Motor neuron (in vitro differentiated cells): ENCODE measurements around the gene INO80E. TPM values are rescaled to one million over a fixed set of nuclear protein-coding genes. Genes with fewer than 3 reads are reported as not detected.
A peak's percentile ranks its signal among the peaks of the same experiment; 100 is the strongest.

Experiments used
- ATAC-seq, 8 experiments: fragments of 200-7000 bp; cut with Tn5 transposase; replicated peaks in 6 of 8; 2 replicates each; pipeline ENCODE4 v1.8.0; 2021; ENCODE audit warnings: mild to moderate bottlenecking in 8 of 8, moderate library complexity in 8 of 8
- H3K27ac ChIP-seq, 2 donors: fragments of 250-450 bp; sonication (Bioruptor Pico); 2 replicates each; pipeline ENCODE4 v1.9.0; 2021; ENCODE audit warnings: antibody characterized with exemption in 2 of 2, mild to moderate bottlenecking in 2 of 2, moderate library complexity in 1 of 2
- H3K4me1 ChIP-seq, 2 donors: fragments of 250-450 bp; sonication (Bioruptor Pico); replicated peaks in 1 of 2; 2 replicates each; pipeline ENCODE4 v1.6.1; 2021; ENCODE audit warnings: antibody characterized with exemption in 2 of 2, mild to moderate bottlenecking in 2 of 2, moderate library complexity in 1 of 2
- H3K4me3 ChIP-seq, 5 donors: fragments of 250-450 bp; sonication (Bioruptor Pico); 2 replicates each; pipeline ENCODE4 v1.9.0; 2021; ENCODE audit warnings: antibody characterized with exemption in 5 of 5, mild to moderate bottlenecking in 5 of 5, moderate library complexity in 4 of 5
- WGBS, 10 experiments: fragments of 450-650 bp; shearing (Covaris generic); methylation state at CpG; one replicate each; pipeline ENCODE4 v1.0.0; 2022; 5-methylcytosine and 5-hydroxymethylcytosine counted together
- in situ Hi-C, 9 experiments: fragments of 400-800 bp; cut with MboI; loops; one replicate each; pipeline ENCODE4 v1.15.0; 2021; ENCODE audit warnings: low sequenced_read_pairs in 9 of 9, low pct_unique_long_range_greater_than_20kb in 2 of 9; ENCODE audit not compliant: unreplicated experiment in 9 of 9
- total RNA-seq, 8 experiments: library from RNA; unstranded; fragments of 300-600 nt; gene quantifications; 2 replicates each; pipeline versions ENCODE4 v1.2.3 to v1.2.4, GENCODE V29; 2022

Gene INO80E
- total RNA-seq, 8 experiments from 2014 or later, result 31.9 to 61.2 (median 54.2) TPM

DNA sequence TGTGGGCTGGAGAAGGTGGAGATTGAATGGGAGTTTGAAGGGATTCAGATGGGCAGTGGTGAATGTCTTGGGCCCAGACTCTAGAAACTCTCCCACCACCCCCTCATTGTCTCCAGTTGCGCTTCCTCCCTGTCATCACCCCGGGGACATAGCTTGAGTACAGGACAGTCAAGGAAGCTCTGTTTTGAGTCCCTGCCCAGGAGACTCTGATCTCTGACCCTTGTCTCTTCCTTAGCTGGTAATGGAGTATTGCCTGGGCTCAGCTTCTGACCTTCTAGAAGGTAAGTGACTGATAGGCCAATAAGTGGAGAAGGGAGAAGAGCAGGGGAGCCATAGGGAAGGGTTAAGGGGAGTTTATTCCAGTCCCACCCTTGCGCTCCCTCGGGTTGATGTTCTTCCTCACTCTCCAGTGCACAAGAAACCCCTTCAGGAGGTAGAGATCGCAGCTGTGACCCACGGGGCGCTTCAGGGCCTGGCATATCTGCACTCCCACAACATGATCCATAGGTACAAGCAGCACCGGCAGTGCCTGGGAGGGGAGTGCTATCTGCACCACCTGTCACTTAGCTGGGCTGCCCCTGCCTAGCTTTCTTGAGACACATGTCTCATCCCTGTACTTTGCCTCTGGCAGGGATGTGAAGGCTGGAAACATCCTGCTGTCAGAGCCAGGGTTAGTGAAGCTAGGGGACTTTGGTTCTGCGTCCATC, 17.3 kb upstream of the INO80E start:
- Histone ChIP-seq H3K27ac (no peak overlapping the region), H3K4me1 (peaks cover 21% of the 10 kb centered on the region in 2 donors), H3K4me3 (no peak overlapping the region)
- in situ Hi-C loops, result no loop called here
- WGBS, 10 experiments, result 67 to 100% (median 99%) methylated on average over 1 to 8 of the region's 9 CpGs; no CpG with 5 or more reads in 3 of the 10 experiments
- no peak for ATAC-seq

GRCh38 chr16:29982560-29983419, 13.3 kb upstream of the INO80E start:
- WGBS, 10 experiments, result 20 to 100% (median 95%) methylated on average over 1 to 11 of the region's 24 CpGs; no CpG with 5 or more reads in 5 of the 10 experiments
- Histone ChIP-seq H3K4me3 (no peak overlapping the region), H3K4me1 (no peaks in the 10 kb centered on the region), H3K27ac (no peak overlapping the region)
- peak in 1 of 8 experiments; percentile 14 for ATAC-seq
- in situ Hi-C loops, result no loop called here

GRCh38 chr16:29983420-29984136, 12.5 kb upstream of the INO80E start:
- no peak overlapping the region for H3K27ac ChIP-seq
- no peaks in the 10 kb centered on the region for H3K4me1 ChIP-seq
- no peak for ATAC-seq
- H3K4me3 ChIP-seq, result no peak overlapping the region
- in situ Hi-C loops, result no loop called here
- 40 to 100% (median 90%) methylated on average over 1 to 12 of the region's 12 CpGs; no CpG with 5 or more reads in 5 of the 10 experiments for WGBS, 10 experiments

- H3K4me1 ChIP-seq, result no peaks in the 10 kb centered on the region
- WGBS, 10 experiments, result 42 to 100% (median 100%) methylated on average over 1 to 3 of the region's 6 CpGs; no CpG with 5 or more reads in 4 of the 10 experiments
- in situ Hi-C loops, result no loop called here
Measured at GRCh38 chr16:29984137-29984763, 11.8 kb upstream of the INO80E start.

DNA sequence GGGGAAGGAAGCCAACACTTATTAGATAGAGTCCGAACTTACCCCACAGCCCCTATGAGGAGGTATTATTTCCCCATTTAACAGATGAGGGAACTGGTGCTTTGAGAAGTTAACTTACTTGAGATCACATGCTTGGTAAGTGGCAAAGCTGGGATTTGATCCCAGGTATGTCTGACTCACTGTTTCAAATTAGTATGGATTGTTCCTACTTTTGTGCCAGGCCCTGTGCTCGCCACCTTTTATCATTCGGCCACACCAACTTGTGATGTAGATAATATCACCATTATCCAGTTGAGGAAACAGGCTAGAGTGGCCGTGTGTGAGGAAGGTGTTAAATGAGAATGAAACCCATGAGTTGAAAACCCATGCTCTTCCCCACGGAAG, 11.3 kb upstream of the INO80E start:
- 76 to 100% (median 87%) methylated on average over 1 to 4 of the region's 5 CpGs; no CpG with 5 or more reads in 1 of the 10 experiments for WGBS, 10 experiments
- no peaks in the 10 kb centered on the region for H3K4me1 ChIP-seq
- H3K27ac ChIP-seq, result no peak overlapping the region
- no peak overlapping the region for H3K4me3 ChIP-seq
- ATAC-seq, result no peak
- in situ Hi-C loops, result no loop called here

More at GRCh38 chr16:29984137-29984763, 11.8 kb upstream of the INO80E start:
- Histone ChIP-seq H3K4me3 (no peak overlapping the region), H3K27ac (no peak overlapping the region)
- ATAC-seq, result no peak

- 80 to 100% (median 99%) methylated on average over 1 to 9 of the region's 28 CpGs; no CpG with 5 or more reads in 3 of the 10 experiments for WGBS, 10 experiments
- in situ Hi-C loops, result no loop called here
- H3K4me3 ChIP-seq, result no peak overlapping the region
- H3K27ac ChIP-seq, result no peak overlapping the region
- ATAC-seq, result no peak
- no peaks in the 10 kb centered on the region for H3K4me1 ChIP-seq
Measured at GRCh38 chr16:29985271-29985811, 10.7 kb upstream of the INO80E start.

- ATAC-seq, result no peak
- in situ Hi-C loops, result no loop called here
- WGBS, 10 experiments, result 87 to 100% (median 99%) methylated on average over 3 to 6 of the region's 20 CpGs; no CpG with 5 or more reads in 6 of the 10 experiments
- Histone ChIP-seq H3K27ac (no peak overlapping the region), H3K4me1 (no peaks in the 10 kb centered on the region), H3K4me3 (no peak overlapping the region)
Measured at GRCh38 chr16:29986231-29986630, 9.8 kb upstream of the INO80E start.

GRCh38 chr16:29986931-29987330, 9.1 kb upstream of the INO80E start:
- no peaks in the 10 kb centered on the region for H3K4me1 ChIP-seq
- WGBS, 10 experiments, result 89 to 100% methylated on average over 1 to 3 of the region's 5 CpGs; no CpG with 5 or more reads in 8 of the 10 experiments
- H3K4me3 ChIP-seq, result no peak overlapping the region
- in situ Hi-C loops, result no loop called here
- no peak for ATAC-seq
- no peak overlapping the region for H3K27ac ChIP-seq

DNA sequence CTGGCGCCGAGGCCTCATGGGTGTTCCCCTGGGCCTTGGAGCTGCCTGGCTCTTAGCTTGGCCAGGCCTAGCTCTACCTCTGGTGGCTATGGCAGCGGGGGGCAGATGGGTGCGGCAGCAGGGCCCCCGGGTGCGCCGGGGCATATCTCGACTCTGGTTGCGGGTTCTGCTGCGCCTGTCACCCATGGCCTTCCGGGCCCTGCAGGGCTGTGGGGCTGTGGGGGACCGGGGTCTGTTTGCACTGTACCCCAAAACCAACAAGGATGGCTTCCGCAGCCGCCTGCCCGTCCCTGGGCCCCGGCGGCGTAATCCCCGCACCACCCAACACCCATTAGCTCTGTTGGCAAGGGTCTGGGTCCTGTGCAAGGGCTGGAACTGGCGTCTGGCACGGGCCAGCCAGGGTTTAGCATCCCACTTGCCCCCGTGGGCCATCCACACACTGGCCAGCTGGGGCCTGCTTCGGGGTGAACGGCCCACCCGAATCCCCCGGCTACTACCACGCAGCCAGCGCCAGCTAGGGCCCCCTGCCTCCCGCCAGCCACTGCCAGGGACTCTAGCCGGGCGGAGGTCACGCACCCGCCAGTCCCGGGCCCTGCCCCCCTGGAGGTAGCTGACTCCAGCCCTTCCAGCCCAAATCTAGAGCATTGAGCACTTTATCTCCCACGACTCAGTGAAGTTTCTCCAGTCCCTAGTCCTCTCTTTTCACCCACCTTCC, 8.5 kb upstream of the INO80E start:
- no peak overlapping the region for H3K27ac ChIP-seq
- H3K4me3 ChIP-seq, result no peak overlapping the region
- no peak for ATAC-seq
- in situ Hi-C loops, result no loop called here
- 100% methylated on average over 1 to 5 of the region's 35 CpGs; no CpG with 5 or more reads in 8 of the 10 experiments for WGBS, 10 experiments
- no peaks in the 10 kb centered on the region for H3K4me1 ChIP-seq

DNA sequence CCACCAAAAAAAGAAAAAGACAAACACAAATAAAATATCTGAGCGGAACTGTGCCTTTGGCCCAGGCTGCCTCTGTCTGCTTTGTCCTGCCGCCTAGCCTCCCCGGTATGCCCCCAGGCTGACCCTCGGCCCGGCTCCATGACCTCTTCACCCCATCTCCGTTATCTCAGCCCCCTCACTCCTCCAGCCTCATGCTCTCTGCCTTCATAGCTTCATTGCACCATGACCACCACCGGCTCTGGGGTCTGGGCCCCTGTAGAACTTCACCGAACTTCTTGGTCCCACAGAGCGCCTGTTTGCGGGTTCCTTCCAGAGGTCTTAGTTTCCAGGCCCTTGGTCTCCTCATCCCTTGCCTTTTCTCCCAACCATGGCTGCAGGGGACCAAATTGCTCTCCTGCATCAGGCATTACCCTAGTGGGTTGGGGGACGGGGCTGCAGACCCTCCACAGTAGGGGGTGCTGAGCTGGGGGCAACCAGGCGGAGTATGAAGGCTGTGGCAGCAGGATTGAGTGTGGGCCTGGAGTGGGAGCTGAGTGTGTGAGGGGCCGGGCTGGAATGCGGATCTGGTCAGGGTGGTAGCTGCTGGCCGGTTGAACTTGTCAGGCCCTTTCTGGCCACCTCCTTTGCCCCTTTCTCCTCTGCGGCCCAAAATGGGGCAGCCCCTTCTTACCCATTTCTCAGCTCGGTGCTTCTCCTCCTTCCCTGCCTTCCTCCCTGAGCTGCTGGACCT, 7.5 kb upstream of the INO80E start:
- Histone ChIP-seq H3K27ac (no peak overlapping the region), H3K4me1 (no peaks in the 10 kb centered on the region), H3K4me3 (no peak overlapping the region)
- no peak for ATAC-seq
- 79 to 100% (median 86%) methylated on average over 1 to 7 of the region's 17 CpGs; no CpG with 5 or more reads in 5 of the 10 experiments for WGBS, 10 experiments
- in situ Hi-C loops, result no loop called here

GRCh38 chr16:29989111-29989858, 6.8 kb upstream of the INO80E start:
- 69 to 100% (median 90%) methylated on average over 2 to 21 of the region's 23 CpGs; no CpG with 5 or more reads in 1 of the 10 experiments for WGBS, 10 experiments
- H3K4me3 ChIP-seq, result no peak overlapping the region

More at GRCh38 chr16:29989111-29989858, 6.8 kb upstream of the INO80E start:
- peaks cover 1% of the 10 kb centered on the region in 2 donors for H3K4me1 ChIP-seq
- ATAC-seq, result no peak
- in situ Hi-C loops, result no loop called here
- H3K27ac ChIP-seq, result no peak overlapping the region
